Measurements from ENCODE around the gene SPN.
"Not testable (repeated sequence)": the region's sequence is repeated elsewhere in the genome, so short reads cannot be mapped to it uniquely, and the experiment has no call there.

DNA sequence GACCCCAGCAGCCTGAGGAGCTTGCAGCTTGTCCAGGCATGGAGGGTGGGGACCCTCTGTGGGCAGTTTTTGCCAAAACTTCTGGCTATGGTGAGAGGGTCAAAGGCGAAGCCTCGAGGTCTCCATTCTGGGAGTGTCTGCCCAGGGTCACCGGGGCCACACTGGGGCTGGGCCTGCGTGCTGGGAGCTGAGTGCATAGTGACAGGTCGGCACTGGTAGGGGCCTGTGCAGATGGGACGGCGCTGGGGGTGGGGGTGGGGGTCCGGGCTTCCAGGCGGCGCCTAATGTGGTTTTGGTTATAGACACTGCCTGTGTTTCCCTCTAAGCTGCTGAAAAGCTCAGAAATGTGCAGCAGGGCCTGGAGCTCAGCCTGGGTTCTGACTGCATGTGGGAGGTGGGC is 34.3 kb upstream of the SPN start:
- TF ChIP-seq, protein P1, sequence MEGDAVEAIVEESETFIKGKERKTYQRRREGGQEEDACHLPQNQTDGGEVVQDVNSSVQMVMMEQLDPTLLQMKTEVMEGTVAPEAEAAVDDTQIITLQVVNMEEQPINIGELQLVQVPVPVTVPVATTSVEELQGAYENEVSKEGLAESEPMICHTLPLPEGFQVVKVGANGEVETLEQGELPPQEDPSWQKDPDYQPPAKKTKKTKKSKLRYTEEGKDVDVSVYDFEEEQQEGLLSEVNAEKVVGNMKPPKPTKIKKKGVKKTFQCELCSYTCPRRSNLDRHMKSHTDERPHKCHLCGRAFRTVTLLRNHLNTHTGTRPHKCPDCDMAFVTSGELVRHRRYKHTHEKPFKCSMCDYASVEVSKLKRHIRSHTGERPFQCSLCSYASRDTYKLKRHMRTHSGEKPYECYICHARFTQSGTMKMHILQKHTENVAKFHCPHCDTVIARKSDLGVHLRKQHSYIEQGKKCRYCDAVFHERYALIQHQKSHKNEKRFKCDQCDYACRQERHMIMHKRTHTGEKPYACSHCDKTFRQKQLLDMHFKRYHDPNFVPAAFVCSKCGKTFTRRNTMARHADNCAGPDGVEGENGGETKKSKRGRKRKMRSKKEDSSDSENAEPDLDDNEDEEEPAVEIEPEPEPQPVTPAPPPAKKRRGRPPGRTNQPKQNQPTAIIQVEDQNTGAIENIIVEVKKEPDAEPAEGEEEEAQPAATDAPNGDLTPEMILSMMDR (IDR thresholded peaks at IDR 0.05): not testable (repeated sequence)
- TF ChIP-seq MXI1, SMC3 (IDR thresholded peaks at IDR 0.05; ENCODE audit: low read depth, low read length): not testable (repeated sequence)
- TF ChIP-seq, protein P2, sequence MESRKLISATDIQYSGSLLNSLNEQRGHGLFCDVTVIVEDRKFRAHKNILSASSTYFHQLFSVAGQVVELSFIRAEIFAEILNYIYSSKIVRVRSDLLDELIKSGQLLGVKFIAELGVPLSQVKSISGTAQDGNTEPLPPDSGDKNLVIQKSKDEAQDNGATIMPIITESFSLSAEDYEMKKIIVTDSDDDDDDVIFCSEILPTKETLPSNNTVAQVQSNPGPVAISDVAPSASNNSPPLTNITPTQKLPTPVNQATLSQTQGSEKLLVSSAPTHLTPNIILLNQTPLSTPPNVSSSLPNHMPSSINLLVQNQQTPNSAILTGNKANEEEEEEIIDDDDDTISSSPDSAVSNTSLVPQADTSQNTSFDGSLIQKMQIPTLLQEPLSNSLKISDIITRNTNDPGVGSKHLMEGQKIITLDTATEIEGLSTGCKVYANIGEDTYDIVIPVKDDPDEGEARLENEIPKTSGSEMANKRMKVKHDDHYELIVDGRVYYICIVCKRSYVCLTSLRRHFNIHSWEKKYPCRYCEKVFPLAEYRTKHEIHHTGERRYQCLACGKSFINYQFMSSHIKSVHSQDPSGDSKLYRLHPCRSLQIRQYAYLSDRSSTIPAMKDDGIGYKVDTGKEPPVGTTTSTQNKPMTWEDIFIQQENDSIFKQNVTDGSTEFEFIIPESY (IDR thresholded peaks at IDR 0.05; ENCODE audit: borderline replicate concordance, low read depth): not testable (repeated sequence)

Measured in SK-N-SH (cell line).